Endometrium (tissue), 2 donors: ENCODE results near the gene ANK2.
"Not testable (repeated sequence)": the region's sequence is repeated elsewhere in the genome, so short reads cannot be mapped to it uniquely, and the experiment has no call there.

Experiments used
- FAIRE-seq: peaks from 2 replicates; lab custom pipeline; 2012; peaks lifted over from hg19 to GRCh38; lab: Jason Lieb, UNC
- donor health status: control.
- donor health status: control.

Gene ANK2

DNA sequence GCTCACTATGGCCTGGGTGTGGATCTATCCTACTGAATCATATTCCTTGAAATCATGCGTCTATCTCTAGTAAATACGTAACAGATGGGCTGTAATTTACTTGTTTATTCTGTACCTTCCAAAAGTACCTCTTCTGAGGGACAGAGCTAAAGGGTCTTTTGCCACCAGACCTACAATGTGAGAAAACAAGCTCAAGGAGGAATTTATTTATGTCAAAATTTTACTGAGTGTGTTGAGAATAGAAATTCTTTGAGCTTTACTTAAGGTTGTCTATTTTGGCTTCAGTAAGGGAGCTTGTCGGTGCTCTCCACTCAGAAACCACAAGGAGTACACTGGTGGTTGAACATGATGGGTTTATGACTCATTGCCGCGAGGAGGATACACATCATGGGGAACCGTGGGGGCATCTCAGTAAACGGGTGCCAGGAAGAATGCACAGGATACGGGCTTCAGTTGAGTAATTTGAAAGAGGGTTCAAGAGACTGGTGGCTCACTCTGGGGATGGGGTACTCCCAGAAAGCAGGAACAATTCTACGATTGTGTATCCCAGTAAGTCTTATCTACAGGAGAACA lies 3.0 kb downstream of the ANK2 start:
- FAIRE-seq: no peak

DNA sequence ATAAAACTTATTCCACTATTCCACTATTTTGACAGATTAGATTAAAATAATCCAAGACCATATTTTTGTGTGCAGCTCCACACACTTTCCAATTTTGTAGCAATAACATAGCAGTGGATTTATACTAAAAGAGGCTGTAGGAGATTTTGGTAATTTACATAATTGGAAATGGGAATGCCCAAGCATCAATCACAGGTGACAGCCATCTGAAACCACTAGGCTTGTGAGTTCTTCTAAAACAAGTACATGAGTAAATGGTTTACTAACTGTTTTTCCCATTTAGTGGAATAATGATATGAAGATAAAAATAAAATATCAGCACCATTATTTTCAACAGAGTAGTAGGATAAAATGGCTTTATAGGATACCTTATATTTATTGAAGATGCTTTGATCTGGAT lies 4.4 kb downstream of the ANK2 start:
- no peak for FAIRE-seq

DNA sequence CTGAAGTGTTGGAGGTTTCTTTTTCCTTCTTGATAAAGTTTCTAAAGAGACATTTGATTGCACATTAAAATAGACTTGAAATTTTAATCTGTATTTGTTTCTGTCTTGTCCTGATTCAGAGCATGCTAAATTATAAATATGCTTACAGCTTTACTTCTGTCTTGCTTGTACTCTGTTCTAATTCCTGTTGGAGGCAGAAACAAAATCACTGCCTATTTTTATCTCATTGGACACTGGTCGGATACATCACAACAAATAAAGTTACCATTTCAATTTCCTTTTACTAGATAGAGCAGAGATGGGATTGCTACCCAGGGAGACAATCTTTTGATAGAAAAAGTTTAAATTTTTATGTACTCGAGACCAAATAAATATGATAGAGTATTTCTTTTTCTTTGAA lies 6.9 kb downstream of the ANK2 start:
- no peak for FAIRE-seq

DNA sequence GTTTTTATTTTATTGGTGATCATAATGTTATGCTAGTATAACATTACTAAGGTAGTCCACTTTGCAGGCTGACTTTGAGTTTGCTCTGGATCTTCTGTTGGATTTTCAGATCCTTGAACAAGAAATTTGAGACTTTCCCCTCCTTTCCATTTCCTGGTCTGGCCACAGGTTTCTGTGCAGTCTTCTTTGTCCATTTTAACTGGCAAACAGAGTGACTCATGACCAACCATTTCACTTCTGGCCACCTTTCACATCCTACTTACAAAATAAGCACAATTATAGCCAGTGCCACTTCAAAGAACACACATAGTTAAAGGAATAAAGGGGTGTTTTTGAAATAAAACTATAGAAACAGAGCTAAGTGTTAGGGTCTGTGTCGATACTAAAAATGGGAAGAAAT lies 8.4 kb downstream of the ANK2 start:
- FAIRE-seq: no peak

DNA sequence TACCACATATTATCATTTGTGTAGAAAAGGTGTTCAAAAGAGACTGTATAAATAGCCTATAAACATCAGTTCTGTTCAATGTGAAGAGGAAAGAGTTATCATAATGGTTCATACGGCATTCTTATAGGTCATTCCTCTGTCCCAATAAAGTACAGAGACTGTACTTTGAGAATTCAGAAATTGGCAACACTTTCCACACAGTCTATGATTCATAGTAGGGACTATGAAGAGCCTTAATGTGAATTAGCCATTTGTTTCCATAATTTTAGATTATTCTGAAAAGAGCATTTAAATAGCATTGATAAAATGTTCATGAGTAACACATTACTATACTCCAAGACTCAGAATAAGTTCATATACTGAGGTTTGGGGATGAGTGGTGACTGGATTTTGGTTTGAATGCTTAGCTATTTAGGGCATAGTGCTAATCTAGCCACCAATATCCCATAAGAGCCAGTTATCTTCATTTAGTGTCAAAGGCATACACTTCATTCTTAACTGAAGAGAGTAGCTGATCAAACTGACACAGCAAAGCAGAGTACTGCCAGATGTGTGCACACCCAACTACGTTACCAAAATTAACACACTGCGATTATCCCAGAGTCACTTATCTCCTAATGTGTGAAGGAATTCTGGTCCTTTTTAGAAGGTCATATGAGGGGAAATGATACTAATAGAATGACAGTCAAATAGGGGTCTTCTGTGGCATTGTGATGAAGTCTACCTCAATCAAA lies 10.2 kb downstream of the ANK2 start:
- FAIRE-seq: no peak

DNA sequence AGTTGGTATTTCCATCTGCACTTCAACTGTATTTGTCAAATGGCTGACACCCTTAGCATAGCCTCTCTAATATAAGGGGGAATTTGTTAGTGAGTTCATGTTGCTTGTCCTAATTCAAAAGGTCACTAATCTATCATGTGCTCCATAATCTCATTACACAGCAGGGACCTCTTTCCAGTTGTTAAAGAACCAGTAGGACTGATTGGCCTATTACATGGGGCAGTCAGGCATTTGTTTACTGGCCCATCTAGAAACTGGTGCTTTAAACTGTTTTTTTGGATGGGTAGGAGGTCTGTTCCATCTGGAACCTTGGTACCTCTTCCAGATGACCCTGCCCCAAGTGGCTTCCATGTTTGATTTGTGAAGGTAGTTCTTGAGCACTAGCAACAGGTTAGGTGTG lies 11.4 kb downstream of the ANK2 start:
- no peak for FAIRE-seq

DNA sequence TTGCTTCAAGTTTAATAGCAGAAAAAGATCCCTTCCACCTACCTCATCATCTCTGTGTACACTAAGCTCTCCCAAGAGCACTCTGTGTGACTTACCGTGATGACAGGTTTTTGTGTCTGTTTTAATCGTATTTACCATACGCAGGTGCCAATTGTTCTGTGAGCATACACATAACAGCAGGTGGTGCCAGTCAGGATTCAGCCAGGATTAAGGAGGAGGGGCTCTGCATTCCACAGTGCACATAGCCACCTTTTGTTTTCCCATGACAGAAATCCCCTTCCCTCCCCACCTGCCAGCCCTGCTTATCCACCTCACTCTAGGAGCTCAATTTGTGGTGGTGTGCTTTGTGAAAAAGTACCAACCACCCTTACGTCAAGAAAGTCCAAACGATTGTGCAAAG lies 14.8 kb downstream of the ANK2 start:
- no peak for FAIRE-seq

DNA sequence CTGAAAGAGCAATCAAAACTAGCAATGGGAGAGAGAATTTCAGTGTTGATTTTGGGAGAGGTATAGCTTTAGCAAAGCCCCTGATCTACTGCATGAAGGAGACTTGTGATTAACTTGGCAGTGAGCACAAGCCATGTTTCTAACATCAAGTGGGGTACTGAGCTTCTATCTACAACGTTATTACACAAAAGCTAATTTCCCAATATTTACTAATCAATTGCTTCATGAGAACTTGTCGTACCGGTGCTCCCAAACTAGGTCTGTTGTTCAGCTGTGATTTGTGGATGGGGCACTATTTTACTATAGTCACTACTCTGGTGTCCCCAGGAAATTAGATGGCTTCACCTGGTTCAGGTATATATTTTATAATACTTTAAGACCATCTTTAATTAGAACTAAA lies 16.2 kb downstream of the ANK2 start:
- FAIRE-seq: no peak

DNA sequence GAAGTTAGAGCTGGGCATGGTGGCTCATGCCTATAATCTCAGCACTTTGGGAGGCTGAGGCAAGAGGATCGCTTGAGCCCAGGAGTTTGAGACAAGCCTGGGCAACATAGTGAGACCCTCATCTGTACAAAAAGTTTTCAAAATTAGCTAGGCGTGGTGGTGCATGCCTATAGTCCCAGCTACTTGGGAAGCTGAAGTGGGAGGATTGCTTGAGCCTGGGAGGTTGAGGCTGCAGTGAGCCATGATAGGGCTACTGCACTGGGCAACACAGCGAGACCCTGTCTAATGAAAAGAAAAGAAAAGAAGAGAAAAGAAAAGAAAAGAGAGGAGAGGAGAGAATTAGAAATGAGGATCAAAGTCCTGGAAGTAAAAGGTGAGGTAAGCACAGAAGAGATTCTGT lies 19.3 kb downstream of the ANK2 start:
- not testable (repeated sequence) for FAIRE-seq

DNA sequence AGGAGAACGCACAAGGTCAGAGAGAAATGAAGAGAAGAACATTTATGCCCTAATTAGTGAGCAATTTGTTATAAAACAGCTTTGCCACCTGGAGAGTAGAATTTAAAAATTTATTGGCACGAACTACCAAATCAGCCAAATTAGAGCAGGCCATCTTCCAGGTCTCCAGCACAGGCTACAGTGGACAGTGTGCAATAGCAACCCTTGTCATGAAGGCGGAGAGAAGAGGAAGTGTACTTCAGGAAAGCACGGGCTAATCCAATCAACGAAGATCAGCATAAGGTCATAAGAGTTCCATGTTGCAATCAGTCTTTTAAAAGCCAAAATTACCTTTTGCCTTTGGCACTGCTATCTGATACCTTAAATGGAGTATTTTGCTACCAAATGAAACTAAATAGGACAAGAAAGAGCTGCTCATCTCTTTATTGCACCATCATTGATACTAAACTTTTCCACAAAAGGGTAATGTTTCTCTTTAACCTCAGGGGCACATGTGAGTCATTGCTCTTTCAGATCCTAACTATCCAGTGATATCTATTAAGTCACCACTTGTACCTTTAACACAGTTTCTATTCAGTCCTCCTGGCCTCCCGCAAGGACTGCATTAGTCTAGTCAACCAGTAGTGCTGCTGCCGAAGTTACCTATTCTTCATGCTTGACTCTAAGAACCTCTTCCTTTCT lies 19.9 kb downstream of the ANK2 start:
- no peak for FAIRE-seq

DNA sequence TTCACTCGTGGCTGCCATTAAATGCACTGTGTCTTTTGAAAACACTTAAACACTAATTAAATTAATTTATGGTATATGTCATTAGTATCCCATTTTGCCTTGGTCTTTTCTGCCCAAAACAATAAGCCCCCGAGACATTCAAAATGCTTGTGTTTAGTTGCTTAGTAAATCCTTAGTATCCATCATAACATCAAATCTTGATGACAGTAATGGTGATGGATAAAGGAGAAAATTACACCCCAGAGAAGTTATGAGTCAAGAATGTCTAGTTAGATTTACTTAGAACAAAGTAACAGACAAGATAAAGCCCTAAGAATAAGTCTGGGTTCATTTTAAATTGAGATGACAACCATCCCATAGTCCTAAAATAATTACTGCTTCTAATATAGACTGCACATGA lies 21.3 kb downstream of the ANK2 start:
- no peak for FAIRE-seq

DNA sequence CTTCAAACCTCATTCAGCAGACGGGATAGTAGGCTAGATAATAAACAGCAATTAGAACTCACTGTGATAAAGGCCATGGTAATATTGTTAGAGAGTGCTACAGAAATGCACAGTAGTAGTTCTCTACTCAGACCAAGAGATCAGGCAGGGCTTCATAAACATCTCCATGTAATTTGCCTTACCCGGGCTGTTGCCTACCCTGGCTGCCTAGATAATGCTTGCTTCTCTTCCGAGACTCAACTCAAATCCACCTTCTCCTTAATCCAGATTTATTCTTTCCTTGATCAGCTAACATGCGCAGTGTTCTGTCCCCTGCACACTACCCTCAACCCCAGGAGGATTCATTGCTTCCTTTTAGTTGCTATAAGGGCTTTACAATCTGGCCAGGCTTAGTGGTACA lies 21.8 kb downstream of the ANK2 start:
- FAIRE-seq: no peak

DNA sequence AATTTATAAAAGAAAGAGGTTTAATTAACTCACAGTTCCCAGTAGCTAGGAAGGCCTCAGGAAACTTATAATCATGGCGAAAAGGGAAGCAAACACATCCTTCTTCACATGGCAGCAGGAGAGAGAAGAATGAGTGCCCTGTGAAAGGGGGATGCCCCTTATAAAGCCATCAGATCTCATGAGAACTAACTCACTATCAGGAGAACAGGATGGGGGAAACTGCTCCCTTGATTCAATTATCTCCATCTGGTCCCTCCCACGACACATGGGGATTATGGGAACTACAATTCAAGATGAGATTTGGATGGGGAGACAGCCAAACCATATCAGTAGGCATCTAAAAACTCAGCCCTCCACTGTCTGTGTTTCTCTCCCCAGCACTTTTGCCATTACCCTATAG lies 22.4 kb downstream of the ANK2 start:
- FAIRE-seq: no peak

DNA sequence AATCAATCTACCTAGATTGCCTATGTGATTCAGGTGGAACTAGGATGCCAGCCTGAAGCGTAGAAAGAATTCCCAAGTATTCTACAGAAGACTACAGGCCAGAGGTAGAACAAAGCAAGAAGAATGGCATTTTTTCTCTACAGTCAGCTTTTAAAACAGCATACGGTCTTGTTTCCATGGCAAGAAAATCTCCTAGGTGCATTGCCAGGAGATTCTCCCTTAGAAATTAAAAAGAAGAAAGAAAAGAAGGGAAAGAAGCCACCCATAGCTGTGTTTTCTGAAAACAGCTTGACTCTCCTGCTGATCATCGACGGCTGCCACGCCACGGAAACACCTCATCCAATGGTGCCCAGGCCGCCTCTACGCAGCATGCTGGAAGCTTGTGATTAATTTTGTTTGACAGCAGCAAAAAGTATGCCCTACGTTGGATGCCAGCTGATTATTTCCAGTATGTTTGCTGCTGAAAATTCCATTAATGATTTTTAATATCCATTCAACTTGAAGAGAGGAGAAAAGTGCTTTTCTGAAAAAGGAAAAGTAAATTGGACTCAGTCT lies 24.1 kb downstream of the ANK2 start:
- FAIRE-seq: no peak

DNA sequence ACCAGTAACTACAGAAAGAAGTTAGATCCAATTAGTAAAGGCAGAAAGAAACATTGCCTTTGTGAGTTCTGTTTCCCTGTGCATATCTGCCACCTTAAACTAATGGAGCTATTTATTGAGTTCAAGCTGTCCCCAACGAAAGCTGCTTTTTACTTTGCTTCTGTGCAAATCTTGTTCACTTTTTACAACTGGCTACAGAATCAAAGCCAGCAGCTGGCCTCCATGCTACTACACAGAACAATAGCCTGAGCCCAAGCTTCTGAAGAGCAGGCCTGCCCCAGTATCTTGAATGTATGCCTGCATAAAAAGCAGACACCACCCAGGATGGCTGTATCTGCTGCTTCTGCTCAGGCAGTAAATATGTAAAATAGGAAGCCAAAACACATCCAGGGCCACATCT lies 28.1 kb downstream of the ANK2 start:
- no peak for FAIRE-seq

DNA sequence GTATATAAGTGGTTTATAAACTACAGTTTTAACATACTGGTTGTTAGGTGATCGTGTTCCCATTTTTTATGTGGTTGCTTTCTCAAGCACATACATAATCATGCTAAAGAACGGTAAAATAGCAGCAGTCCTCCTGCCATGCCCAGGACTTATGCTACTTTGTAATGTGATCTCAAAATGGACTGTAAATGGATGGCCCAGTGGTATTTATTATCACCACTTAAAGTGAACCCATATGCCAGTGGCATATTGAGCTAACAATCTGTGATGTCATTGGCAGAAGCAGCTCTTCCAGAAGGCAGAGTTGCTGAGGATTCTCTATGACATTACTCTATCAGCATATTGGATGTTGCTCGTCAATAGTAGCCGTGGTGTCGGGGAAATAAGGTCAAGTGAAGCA lies 28.6 kb downstream of the ANK2 start:
- no peak for FAIRE-seq

DNA sequence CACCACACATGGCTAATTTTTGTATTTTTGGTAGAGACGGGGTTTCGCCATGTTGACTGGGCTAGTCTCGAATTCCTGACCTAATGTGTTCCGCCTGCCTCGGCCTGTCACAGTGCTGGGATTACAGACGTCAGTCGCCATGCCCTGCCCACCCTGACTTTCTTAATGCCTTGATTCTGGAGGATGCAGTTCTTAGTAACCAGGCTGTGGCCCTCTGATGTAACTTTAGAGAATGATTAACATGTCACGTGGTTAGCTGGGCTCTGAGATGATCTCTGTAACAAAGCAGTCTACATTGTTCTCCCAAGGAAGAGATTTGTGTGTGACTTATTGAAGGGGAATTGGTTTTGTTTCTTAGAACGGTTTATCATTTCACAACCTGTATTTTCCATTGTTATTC lies 30.6 kb downstream of the ANK2 start:
- no peak for FAIRE-seq

DNA sequence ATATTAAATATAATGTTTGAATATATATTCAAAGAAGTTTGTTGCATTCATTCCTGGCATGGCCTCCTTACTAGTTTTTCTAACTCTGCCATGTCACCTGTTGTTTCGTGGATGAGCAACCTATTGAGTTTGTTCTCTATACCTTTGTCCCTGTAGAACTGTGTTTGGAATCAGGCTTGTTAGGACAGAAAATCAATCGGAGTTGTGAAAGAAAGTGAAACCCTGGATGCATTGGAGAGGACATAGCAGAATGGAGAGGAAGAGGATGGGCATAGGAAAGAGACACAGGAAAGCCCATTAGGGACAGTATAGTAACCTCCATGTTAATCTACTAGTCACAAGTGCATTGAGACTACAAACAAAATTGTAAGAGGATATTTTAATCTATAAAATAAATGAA lies 31.2 kb downstream of the ANK2 start:
- FAIRE-seq: no peak

DNA sequence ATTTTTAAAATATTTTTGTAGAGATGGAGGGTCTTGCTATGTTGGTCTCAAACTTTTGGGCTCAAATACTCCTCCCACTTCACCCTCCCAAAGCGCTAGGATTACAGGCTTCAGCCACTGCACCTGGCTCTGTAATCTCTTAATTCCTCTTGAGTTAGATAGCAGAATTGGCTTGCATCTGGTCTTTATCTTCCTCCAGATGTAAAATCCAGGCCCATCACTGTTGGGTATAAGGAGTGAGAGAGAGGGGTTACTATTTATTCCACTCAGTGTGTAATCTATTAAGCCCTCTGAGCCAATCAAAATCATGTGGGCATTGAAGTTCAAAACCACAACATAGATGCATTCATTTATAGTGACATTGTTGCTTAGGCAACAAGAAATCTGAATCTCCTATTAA lies 33.9 kb downstream of the ANK2 start:
- FAIRE-seq: no peak

DNA sequence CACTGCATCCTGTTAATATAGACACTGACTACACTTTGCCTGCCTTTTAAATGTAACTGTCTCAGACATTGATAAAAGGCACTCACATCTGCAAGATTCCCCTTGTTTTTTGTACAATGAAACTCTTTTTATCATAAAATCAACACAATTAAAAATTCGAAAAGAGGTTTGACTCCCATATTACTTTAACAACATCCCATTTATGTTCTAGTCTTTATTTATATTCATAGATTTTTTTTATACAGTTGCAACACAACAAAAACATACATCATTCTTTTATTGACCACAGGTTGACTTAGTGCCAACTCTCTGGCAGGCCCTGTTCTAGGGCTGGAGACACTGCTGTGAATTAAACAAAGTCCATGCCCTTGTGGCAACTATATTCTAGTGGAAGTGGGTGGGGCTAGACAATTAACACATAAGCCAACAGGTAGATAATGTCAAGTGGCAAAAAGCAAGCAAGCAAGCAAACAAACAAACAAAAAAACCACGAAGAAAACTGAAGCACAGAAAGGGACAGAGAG lies 36.8 kb downstream of the ANK2 start:
- no peak for FAIRE-seq

DNA sequence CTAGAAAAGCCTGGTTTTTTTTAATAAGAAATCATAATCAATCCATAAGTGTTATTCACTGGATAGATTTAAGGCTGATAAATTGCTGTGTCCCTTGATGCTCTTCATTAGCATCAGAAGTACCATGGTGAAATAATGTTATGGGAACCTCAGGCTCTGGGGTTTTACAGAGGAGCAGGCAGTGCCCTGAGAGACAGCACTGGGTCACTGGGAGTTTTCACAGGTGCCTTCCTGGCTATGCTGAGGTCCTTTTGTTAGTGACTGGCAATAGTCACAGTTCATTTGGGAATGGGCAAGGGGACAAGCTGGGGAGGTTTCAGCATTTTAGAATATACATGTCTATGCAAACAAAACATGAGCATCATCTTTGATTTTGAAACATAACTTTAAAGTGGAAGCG lies 38.6 kb downstream of the ANK2 start:
- no peak for FAIRE-seq

DNA sequence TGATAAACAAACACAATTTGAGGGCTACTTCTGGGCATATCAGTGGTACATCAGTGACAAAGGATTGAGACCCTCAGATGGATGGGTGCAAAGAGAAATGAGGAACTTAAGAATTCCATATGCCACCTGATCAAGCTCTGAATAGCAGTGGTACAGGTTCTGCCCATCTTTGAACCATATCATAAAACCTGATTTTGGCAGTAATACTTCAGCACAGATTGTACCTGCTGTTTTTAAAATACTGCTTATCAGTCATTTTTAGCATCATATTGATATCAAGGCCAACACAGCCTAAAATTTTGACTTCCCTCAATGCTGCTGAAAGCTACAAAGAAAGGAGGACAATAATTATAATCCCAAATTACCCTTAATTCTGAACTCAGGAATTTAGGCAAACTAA lies 41.5 kb downstream of the ANK2 start:
- FAIRE-seq: no peak

DNA sequence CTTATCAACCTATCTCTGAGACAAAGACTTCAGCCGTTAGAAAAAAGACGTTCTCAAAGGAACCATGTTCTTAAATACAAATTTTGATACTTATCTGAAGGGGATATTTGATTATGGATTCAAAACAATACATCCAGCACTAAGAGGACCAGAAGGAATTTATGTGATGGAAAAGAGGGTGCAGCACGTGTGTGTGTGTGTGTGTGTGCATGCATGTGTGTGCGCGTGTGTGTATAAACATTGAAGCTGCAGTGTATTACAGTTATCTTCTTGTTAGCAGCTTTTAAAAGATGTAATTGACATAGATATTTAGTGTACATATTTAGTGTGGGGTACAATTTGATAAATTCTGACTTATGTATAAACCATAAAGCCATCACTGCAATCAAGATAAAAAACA lies 44.9 kb downstream of the ANK2 start:
- FAIRE-seq: no peak
